Activated naive CD4-positive, alpha-beta T cell treated with anti-CD3 and anti-CD28 coated beads for 36 hours (primary cell): ENCODE data around the gene ATP6V0C. TPM values are rescaled to one million over a fixed set of nuclear protein-coding genes. Genes with fewer than 3 reads are reported as not detected.

Source experiments
- CTCF ChIA-PET: fragments of 350-600 bp; sonication (Branson Sonifier 250); formaldehyde crosslinking; loops from one replicate; lab custom pipeline; 2021; ENCODE audit warnings: antibody characterized with exemption; lab: Charles Lee
- DNase-seq: peaks from one replicate; pipeline ENCODE4 v3.0.0-alpha.2; 2020
- H3K27ac Mint-ChIP-seq: one replicate; pipeline ENCODE4 v1.8.0; 2021; ENCODE audit warnings: mild to moderate bottlenecking, mixed read lengths
- H3K27me3 Mint-ChIP-seq: one replicate; pipeline ENCODE4 v1.8.0; 2021; ENCODE audit warnings: low read depth, mixed read lengths
- H3K36me3 Mint-ChIP-seq: one replicate; pipeline ENCODE4 v1.8.0; 2021; ENCODE audit warnings: low read depth, mixed read lengths
- H3K4me1 Mint-ChIP-seq: one replicate; pipeline ENCODE4 v1.8.0; 2021; ENCODE audit warnings: low read depth, mixed read lengths
- H3K4me3 Mint-ChIP-seq: one replicate; pipeline ENCODE4 v1.8.0; 2021; ENCODE audit warnings: mild to moderate bottlenecking, moderate library complexity, mixed read lengths
- H3K9me3 Mint-ChIP-seq: one replicate; pipeline ENCODE4 v1.8.0; 2021; ENCODE audit warnings: mixed read lengths
- intact Hi-C: fragments of 100-400 bp; cut with micrococcal nuclease; formaldehyde crosslinking; loops from one replicate; pipeline ENCODE4 v1.15.1; 2023
- total RNA-seq, 2 experiments: library from RNA; stranded (reverse); gene quantifications; one replicate each; pipeline ENCODE4 v1.2.3, GENCODE V29; 2021

The ATP6V0C gene
- 10 to 100 TPM; 81.9 TPM for total RNA-seq

DNA sequence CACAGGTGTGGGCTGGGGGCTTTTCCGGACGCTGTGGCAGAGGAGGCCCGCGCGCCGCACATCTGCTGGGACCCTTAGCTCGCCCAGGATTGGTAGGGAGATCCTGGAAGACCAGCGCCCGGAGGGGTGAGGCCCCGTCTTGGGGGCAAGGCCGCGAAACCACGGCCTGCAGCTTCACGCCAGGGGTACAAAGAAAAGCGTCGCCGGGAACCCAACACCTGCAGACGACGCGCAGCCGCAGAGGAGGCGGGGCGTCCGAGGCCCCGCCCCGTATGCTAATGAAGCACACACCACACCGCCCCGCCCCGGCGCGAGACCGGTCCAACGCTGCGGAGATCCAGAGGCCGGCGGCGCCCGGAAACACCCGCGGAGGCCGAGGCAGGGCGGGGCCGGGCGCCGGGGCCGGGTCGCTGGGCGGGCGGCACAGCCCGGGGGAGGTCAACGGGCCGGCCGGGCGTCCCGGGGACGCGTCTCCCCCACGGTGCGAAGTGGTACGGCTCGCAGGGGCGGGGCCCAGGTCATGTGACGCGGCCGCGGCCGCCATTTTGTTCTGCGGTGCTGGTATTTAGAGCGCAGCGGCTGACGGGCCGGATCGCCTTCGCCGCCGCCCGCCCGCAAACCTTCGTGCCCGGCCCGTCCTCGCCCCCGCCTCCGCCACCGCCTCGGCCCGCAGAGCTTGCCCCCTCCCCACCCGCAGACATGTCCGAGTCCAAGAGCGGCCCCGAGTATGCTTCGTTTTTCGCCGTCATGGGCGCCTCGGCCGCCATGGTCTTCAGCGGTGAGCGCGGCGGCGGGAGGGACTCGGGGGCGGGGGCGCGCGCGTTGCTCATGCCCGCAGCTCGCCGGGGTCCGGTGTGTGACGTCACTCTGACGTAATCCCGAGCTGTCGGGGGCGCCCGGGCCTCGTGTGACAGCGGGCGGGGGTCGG lies at the start of gene ATP6V0C:
Gene ATP6V0C, plus strand, starts transcription at position 548 of the 928 bp plus-strand sequence. Its CDS starts 152 bp downstream, at position 700.
- Mint-ChIP-seq H3K9me3 (no peaks in the 10 kb centered on the region), H3K4me1 (peaks cover 49% of the 10 kb centered on the region), H3K27me3 (no peaks in the 10 kb centered on the region), H3K4me3 (peak within 1 kb of the TSS; percentile 90), H3K27ac (peak within 1 kb of the TSS; percentile 91), H3K36me3 (peaks cover 4% of the 10 kb centered on the region)
- intact Hi-C loops, result loop anchor here (1.0 to 5.0 kb wide), 5 partner anchors 19 to 290 kb away; partner anchors contain the start of genes CCNF, E4F1 and PRSS27
- CTCF ChIA-PET, result interaction anchor here (0.7 kb wide), 1 partner anchor 25 kb away, joined by 3 read pairs; no protein-coding TSS in a partner anchor
- DNase-seq, result peak; percentile 89

DNA sequence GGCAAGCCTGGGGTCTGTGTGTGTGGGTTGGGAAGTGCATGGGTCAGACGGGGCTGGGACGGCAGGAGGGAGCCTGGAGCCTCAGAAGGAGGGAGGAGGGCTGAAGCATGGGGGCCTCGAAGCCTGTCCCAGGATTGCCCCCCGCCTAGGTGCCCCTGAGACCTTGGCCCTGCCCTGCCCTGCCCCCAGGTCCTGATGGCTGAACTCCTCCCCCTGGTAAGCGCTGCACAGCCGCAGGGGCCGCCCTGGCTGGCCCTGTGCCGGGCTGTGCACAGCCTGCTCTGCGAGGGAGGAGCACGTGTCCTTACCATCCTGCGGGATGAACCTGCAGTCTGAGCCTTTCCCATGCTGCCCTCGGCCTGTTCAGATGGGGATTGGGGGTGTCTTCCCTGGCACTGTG lies 49.4 kb upstream of the ATP6V0C start:
- Mint-ChIP-seq H3K9me3 (no peaks in the 10 kb centered on the region), H3K4me1 (peaks cover 13% of the 10 kb centered on the region), H3K4me3 (no peak overlapping the region), H3K27ac (no peak overlapping the region), H3K27me3 (peaks cover 15% of the 10 kb centered on the region), H3K36me3 (no peaks in the 10 kb centered on the region)
- DNase-seq, result no peak
- CTCF ChIA-PET, result no interaction called here
- intact Hi-C loops, result no loop called here

DNA sequence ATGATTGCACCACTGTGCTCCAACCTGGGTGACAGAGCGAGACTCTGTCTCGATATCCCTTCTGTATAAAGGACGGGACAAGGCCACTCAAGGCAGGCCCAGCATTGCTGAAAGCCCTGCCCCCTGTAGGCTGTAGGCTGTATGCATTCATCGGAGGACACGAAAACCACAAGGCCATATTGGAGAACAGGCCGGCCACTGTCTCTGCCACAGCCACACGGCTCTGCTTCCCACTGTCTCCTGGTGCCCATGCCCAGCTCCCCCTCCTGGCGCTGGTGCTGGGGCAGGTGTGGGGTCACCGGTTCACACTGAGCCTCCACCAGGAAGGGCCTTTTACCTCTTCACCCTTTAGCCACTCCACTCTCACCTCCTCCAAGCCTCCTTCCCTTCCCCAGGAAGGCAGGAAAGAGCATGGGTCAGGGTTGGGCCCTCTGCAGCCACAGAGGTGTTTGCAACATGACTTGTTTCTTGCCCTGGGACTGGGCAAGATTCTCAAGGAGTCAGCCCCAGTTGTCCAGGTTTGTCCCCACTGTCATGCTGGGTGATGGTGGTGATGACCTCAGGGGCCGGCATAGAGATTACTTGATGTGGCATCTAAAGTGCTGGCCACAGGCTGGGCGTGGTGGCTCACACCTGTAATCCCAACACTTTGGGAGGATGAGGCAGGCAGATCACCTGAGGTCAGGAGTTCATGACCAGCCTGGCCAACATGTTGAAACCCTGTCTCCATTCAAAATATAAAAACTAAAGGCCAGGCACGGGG lies 47.9 kb upstream of the ATP6V0C start:
- CTCF ChIA-PET, result no interaction called here

DNA sequence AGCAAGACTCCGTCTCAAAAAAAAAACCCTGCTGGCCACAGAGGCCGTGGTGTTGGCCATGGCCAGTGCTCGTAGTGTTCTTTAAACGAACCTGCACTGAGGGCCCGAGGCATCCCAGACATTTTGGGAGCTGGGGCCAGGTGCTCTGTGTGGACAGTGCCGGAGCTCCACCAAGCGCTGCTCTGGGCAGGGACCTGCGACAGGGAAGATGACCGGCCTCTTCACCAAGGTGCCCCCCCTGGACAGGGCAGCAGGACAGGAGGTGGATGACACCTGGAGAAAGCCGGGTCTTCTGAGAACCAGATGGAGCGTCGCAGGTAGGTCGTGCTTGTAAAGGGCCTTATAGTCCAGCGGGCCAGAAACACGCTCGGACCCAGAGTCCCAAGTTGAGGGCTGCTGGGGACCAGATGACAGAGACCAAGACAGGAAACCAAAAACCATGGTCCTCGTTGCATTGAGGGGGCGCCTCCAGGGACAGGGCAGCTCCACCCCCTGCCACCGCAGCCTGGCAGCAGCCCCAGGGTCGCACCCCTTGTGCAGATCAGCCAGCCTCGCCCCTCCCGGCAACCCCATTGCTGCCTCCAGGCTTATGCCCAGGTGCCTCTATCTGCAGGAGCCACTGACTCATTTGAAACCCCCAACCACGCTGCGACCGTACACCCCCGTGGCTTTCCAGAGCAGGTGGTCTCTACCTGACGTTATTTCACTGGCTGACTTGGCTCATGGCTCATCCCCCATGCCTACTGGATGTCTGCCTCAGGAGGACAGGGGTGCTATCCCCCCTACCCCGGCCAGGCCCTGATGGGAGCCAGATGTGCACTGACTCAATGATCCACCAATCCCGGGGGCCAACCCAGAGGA lies 46.9 kb upstream of the ATP6V0C start:
- intact Hi-C loops, result no loop called here
- DNase-seq, result no peak
- Mint-ChIP-seq H3K4me1 (peaks cover 10% of the 10 kb centered on the region), H3K27me3 (peaks cover 29% of the 10 kb centered on the region), H3K4me3 (no peak overlapping the region), H3K9me3 (no peaks in the 10 kb centered on the region), H3K27ac (no peak overlapping the region), H3K36me3 (no peaks in the 10 kb centered on the region)
- CTCF ChIA-PET, result no interaction called here

More for the DNA sequence above, 47.9 kb upstream of the ATP6V0C start:
- H3K36me3 Mint-ChIP-seq, result no peaks in the 10 kb centered on the region
- no peak overlapping the region for H3K27ac Mint-ChIP-seq
- H3K4me1 Mint-ChIP-seq, result peaks cover 13% of the 10 kb centered on the region
- no peaks in the 10 kb centered on the region for H3K9me3 Mint-ChIP-seq
- intact Hi-C loops, result no loop called here
- H3K4me3 Mint-ChIP-seq, result no peak overlapping the region
- peaks cover 29% of the 10 kb centered on the region for H3K27me3 Mint-ChIP-seq
- DNase-seq, result no peak

DNA sequence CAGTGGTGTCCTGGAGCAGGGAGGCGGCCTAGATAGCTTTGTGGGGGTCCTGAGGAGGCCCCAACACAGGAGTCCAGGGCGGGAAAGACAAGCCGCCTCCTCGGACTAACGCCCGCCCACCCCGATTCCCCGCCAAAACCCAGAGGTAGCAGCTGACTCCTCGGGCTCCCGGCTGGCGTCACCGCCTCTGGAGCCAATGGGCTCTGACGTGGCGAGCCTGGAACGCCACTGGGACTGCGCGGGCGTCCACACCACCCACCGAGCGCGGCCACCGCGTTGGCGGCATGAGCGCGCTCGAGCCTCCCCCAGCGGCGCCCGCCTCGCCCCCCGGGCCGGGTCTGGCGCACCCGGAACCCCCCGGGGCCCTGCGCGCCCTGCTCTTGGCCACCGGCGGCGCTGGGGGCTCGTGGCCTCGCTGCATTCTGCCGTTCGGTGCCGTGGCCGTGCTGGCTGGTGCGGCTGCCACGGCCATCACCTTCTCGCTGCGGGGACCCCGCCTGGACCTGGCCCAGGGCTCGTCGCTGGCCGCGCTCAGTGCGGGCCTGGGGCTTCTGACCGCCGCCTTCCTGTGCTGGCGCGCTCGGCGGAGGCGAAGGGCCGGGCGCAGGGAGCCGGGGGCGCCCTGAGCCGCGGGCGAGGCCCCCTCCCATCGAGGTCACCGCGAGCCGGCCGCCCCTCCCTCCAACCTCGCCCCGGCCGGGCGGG lies 46.1 kb upstream of the ATP6V0C start:
- peak; percentile 34 for DNase-seq
- Mint-ChIP-seq H3K27ac (no peak overlapping the region), H3K9me3 (no peaks in the 10 kb centered on the region), H3K4me1 (peaks cover 10% of the 10 kb centered on the region), H3K4me3 (no peak overlapping the region), H3K36me3 (no peaks in the 10 kb centered on the region), H3K27me3 (peaks cover 33% of the 10 kb centered on the region)
- intact Hi-C loops, result no loop called here
- CTCF ChIA-PET, result no interaction called here

GRCh38 chr16:2468233-2468724 lies 45.5 kb upstream of the ATP6V0C start:
- intact Hi-C loops, result no loop called here
- H3K36me3 Mint-ChIP-seq, result no peaks in the 10 kb centered on the region
- DNase-seq, result peak; percentile 34
- no peak overlapping the region for H3K27ac Mint-ChIP-seq
- peaks cover 15% of the 10 kb centered on the region for H3K4me1 Mint-ChIP-seq
- CTCF ChIA-PET, result no interaction called here
- peak overlapping the region; percentile 53 for H3K4me3 Mint-ChIP-seq
- peaks cover 39% of the 10 kb centered on the region for H3K27me3 Mint-ChIP-seq
- H3K9me3 Mint-ChIP-seq, result no peaks in the 10 kb centered on the region

DNA sequence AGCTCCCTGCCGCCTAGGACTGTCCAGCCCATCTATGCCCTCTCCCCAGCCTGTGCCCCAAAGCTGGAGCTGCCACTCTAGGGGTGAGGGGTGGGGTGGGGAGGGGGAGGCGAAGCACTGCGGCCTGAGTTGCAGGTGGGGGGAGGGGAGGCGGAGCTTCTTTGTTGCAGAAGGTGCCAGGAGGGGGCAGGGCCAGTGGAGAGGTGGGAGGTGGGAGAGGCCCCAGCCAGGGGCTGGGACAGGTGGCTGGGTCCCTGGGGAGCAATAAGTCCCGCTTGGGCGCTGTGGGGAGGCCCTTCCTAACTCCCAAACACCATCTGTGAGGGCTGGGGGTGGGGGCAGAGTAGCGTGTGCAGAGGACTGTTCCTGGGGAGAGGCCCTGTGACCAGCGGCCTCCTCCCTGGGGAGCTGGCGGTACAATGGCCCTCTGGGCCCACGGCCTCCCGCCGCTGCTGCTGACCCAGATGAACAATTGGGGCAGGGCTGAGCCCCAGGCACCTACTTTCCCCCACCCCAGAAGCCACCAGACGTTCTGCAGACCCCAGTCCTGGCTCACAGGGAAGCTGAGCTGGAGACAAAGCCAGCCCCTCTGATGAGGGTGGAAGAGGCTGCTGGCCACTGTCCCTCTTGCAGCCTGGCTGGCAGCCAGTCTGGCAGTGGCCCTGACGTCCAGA lies 44.9 kb upstream of the ATP6V0C start:
- CTCF ChIA-PET, result no interaction called here
- Mint-ChIP-seq H3K27ac (no peak overlapping the region), H3K9me3 (no peaks in the 10 kb centered on the region), H3K36me3 (no peaks in the 10 kb centered on the region), H3K4me3 (no peak overlapping the region), H3K27me3 (peaks cover 39% of the 10 kb centered on the region), H3K4me1 (peaks cover 16% of the 10 kb centered on the region)
- no peak for DNase-seq
- intact Hi-C loops, result no loop called here

DNA sequence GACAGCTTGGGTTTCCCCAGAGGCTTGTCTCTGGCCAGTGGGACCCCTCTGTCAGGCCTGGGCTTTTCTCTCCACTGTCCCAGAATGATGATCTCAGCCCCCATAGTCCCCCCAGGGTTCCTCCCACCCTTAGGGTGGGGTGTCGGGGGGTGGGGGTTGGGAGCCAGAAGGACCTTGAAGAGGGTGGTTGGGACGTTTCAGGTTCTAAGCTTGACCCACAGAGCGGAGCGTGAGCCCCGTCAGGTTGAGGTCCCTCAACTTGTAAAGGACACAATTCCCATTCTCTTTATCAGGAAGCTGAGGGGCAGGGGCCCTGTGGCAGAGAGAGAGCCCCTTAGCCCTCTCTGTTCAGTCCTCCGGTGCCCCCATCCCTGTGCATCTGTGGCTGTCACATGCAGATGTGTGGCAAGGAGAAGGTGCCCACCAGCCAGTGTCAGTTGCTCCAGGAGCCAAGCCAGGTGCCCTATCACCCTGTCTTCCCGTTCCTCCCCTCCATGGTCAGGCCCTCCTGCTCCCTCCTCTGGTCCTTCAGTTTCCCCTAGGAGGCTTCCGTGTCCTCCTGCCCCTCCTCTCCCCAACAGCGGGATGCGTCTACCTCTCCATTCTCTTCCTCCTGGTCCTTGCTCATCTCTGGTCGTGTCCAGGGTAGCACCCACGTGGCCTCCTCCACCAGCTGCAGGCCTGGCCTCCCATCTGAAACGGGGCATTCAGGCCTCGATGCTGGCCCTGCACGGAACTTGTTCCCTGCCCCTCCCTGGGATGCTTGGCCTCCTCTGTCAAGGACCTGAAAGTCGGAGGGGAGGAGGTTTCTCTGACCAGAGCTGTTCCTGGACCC lies 44.1 kb upstream of the ATP6V0C start:
- H3K9me3 Mint-ChIP-seq, result no peaks in the 10 kb centered on the region
- no peak overlapping the region for H3K4me3 Mint-ChIP-seq
- intact Hi-C loops, result loop anchor here (5.0 kb wide), 1 partner anchor 42 kb away; the partner anchor contains the start of gene CCNF
- CTCF ChIA-PET, result interaction anchor here (0.8 kb wide), 1 partner anchor 32 kb away, joined by 4 read pairs; no protein-coding TSS in a partner anchor
- H3K27me3 Mint-ChIP-seq, result peaks cover 39% of the 10 kb centered on the region
- H3K27ac Mint-ChIP-seq, result no peak overlapping the region
- H3K36me3 Mint-ChIP-seq, result no peaks in the 10 kb centered on the region
- no peak for DNase-seq
- peaks cover 16% of the 10 kb centered on the region for H3K4me1 Mint-ChIP-seq

DNA sequence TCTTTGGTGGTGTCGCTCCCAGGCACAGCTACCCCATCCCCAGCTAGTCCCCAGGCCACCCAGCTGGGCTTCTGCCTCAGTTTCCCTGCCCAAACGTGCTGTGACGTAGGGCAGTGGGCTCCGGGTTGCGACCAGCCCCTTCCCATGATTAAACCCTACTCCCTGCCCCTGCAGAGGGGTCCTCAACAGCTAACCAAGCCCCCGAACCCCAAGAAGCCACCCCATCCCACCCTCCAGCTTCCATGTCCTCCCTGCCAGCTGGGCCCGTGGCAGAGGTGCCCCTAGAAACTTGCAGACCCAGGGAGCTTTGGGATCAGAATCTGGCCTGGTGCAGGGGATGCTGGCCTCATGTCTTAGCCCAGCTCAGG lies 43.5 kb upstream of the ATP6V0C start:
- no peaks in the 10 kb centered on the region for H3K9me3 Mint-ChIP-seq
- CTCF ChIA-PET, result interaction anchor here (0.8 kb wide), 1 partner anchor 31 kb away, joined by 4 read pairs; no protein-coding TSS in a partner anchor
- H3K27ac Mint-ChIP-seq, result no peak overlapping the region
- intact Hi-C loops, result loop anchor here (5.0 kb wide), 1 partner anchor 43 kb away; the partner anchor contains the start of gene CCNF
- H3K4me1 Mint-ChIP-seq, result peaks cover 16% of the 10 kb centered on the region
- H3K27me3 Mint-ChIP-seq, result peaks cover 39% of the 10 kb centered on the region
- no peak for DNase-seq
- no peak overlapping the region for H3K4me3 Mint-ChIP-seq
- H3K36me3 Mint-ChIP-seq, result no peaks in the 10 kb centered on the region

DNA sequence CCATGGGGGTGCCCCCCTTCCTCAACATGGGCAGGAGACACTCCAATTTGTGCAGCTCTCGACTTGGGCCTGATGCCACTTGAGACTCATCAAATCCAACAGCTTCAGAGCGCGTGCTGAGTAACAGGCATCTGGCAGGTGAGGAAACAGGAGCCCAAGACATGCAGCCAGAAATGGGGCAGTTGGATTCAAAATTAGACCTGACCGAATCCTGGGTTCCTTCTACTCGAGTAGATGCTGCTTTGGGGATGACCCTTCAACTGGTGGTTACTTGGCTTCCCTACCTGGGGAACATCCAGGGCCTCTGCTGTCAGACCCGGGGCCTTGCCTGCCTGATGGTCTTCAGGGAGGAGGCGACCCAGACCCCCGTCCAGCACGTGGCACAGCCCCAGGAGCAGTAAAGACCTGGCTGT lies 43.1 kb upstream of the ATP6V0C start:
- DNase-seq, result no peak
- no peak overlapping the region for H3K4me3 Mint-ChIP-seq
- CTCF ChIA-PET, result interaction anchor here (0.8 kb wide), 1 partner anchor 31 kb away, joined by 4 read pairs; no protein-coding TSS in a partner anchor
- H3K4me1 Mint-ChIP-seq, result peaks cover 16% of the 10 kb centered on the region
- H3K27me3 Mint-ChIP-seq, result peaks cover 39% of the 10 kb centered on the region
- no peak overlapping the region for H3K27ac Mint-ChIP-seq
- H3K9me3 Mint-ChIP-seq, result no peaks in the 10 kb centered on the region
- no peaks in the 10 kb centered on the region for H3K36me3 Mint-ChIP-seq
- intact Hi-C loops, result loop anchor here (5.0 kb wide), 1 partner anchor 43 kb away; the partner anchor contains the start of gene CCNF
